COLO668 (cell line): ENCODE data around the gene SERPINC1.
"Not testable (repeated sequence)": the region's sequence is repeated elsewhere in the genome, so short reads cannot be mapped to it uniquely, and the experiment has no call there.

Source experiments
- DNase-seq: peaks from one replicate; lab custom pipeline; 2025; ENCODE audit not compliant: unreplicated experiment; lab: John Stamatoyannopoulos, UW

Gene SERPINC1

DNA sequence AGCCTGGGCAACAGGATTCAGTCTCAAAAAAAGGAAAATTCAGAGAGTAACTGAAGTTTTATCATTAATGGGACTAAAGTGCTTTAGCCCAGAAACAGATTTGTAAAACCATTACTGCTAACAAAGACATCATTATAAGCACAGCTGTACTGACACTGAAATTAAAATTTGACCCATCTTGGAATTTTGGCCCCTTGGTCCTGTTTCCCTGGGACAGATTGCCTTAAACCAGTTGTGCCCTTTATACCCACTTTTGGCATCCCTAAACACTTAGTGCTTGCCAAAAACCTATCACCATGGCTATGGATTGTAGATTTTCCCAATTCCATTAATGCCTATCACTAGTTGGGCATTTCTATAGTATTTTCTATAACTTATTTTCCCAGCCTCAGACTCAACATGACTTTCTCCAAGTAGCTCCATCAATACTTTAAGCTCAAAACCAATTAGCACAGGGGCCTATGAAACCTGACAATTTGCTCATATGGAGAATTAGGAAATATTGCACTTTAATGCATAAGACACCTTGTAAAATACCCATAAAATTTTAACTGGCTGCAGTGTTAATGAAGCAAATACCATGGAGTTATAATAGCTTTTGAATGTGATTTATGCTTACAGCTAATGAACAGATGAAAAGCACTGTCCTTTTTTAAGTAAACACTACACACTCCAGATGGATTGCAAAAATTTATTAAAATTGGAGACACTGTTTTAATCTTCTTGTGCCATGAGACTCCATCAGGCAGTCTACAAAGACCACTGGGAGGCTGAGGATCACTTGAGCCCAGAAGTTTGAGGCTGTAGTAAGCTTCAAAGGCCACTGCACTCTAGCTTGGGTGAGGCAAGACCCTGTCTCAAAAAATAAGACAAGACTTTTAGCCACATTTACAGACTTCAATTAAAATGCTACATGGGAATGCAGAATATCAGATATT is 53.6 kb downstream of the SERPINC1 start:
- no peak for DNase-seq

DNA sequence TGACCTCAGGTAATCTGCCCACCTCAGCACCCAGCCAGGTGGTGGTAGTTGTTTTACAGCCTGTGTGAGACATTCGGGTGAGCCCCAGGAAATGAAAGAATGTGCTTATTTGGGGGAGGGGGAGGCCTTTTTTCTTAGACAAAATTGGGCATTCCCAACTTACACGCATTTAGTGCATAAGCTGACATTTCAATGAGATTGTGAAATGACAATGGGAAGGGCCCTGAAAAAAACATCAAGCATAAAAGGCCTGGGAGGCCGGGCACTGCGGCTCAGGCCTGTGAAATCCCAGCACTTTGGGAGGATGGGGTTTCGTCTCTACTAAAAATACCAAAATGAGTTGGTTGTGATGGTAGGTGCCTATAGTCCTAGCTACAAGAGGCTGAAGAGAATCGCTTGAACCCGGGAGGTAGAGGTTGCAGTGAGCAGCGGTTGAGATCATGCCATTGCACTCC is 54.3 kb downstream of the SERPINC1 start:
- no peak for DNase-seq

DNA sequence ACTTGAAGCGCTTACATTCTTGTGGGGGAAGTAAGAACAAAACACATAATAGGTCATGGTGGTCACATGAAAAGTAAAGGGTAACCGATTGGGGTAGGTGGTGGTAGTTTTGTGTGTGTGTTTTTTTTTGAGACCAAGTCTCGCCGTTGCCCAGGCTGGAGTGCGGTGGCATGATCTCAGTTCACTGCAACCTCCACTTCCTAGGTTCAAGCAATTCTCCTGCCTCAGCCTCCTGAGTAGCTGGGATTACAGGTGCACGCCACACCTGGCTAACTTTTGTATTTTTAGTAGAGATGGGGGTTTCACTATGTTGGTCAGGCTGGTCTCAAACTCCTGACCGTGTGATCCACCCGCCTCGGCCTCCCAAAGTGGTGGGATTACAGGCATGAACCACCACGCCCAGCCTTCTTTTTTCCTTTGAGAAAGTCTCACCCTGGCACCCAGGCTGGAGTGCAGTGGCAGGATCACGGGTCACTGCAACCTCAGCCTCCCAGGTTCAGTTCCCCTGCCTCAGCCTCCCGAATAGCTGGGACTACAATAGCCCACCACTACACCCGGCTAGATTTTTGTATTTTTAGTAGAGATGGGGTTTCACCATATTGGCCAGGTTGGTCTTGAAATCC is 54.9 kb downstream of the SERPINC1 start:
- DNase-seq: not testable (repeated sequence)

DNA sequence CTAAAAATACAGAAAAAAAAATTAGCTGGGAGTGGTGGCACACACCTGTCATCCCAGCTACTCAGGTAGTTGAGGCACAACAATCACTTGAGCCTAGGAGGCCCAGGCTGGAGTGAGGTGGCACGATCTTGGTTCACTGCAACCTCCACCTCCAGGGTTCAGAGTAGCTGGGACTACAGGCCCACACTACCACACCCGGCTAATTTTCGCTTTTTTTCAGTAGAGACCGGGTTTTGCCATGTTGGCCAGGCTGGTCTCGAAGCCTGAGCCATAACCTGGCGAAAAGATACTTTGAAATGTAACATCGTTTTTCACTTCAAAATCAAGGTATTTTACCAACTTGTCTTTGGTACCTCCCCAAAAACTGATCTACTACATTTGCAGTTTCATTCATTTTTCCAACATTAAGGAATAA is 55.4 kb downstream of the SERPINC1 start:
- no peak for DNase-seq

DNA sequence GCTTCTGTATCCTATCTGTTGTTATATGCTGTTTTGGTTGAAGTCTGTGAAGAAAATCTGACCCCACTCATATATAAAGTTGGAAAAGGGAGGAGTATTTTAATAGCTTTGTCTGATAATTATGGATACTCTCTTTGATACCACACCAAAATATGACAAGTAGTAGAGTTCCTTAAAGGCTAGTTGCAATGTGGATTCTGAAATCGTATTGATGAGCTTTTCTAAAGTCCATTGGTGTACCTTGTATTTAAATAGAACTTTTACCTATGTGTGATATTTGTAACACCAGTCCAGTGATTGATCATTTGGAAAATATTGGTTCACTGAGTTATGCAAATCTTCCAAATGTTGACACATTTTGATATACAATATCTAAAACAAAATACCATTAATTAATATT is 57.1 kb downstream of the SERPINC1 start:
- DNase-seq: no peak

DNA sequence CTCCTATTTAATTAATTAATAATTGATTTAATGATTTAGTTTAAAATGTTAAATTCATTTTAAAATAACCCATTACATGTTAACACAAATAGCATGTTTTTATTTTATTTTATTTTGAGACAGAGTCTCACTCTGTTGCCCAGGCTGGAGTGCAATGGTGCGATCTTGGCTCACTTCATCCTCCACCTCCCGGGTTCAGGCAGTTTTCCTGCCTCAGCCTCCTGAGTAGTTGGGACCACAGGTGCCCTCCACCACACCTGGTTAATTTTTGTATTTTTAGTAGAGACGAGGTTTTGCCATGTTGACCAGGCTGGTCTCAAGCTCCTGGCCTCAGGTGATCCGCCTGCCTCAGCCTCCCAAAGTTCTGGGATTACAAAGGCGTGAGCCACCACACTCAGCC is 57.6 kb downstream of the SERPINC1 start:
- not testable (repeated sequence) for DNase-seq

DNA sequence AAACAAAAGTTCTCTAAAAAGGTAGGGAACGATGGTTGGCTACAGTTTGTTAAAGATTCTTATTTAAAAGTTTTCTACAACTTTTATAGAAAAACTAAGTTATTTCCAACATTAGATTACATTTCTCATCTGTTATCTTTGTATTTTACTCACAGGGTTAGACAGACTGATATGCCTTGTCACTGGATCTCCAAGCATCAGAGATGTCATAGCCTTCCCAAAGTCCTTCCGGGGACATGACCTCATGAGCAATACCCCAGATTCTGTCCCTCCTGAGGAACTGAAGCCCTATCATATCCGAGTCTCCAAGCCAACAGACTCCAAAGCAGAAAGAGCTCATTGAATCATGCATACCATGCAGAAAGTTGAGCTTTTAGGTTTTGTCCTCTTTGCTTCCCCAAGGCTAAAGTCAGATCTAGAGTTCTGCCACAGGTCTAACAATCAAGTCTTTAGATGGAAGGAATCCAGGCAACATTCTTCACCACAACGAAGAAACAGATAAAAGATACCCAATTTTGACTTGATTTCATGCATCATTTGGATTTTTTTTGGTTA is 59.7 kb downstream of the SERPINC1 start:
- no peak for DNase-seq

DNA sequence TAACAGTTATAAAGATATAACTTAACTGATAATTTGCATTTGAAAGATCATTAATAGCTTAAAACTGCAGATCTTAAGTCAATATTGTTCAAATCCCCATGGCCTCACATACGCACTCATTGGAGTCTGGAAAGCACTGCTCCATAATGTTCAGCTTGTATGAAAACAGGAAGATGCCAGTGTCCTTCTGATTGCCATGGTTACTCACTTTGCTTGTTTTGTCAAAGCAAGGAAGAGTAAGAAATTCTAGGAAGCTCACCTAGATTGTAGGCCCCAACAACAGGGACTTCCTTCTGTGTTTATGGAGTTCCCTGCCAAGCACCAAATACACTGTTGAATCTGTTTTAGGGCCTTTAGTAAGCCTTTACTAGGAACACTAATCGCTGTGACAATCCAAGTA is 60.2 kb downstream of the SERPINC1 start:
- no peak for DNase-seq

DNA sequence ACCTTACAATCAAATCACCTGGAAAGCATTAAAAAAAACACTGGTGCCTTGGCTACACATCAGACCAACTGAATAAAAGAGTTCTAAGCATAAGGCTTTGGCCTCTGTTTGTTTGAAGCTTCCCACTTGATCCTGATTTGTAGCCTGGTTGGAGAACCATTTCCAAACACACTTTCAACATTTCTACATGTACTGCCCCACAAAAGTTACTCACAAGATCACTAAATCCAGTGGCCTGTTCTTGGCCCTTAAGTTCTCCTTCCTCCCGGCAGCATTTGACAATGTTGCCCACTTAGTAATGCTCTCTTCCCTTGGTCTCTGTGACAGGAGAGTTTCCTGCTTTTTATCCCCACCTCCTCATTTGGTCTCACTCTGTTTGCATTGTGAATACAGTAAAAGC is 61.1 kb downstream of the SERPINC1 start:
- DNase-seq: no peak
